NCI-H748 (cell line): ENCODE data around the gene PRDM16.
A peak's percentile ranks its signal among the peaks of the same experiment; 100 is the strongest.
"Not testable (repeated sequence)": the region's sequence is repeated elsewhere in the genome, so short reads cannot be mapped to it uniquely, and the experiment has no call there.

ENCODE experiments used
- DNase-seq: peaks from one replicate; lab custom pipeline; 2025; ENCODE audit not compliant: unreplicated experiment; lab: John Stamatoyannopoulos, UW

The PRDM16 gene

DNA sequence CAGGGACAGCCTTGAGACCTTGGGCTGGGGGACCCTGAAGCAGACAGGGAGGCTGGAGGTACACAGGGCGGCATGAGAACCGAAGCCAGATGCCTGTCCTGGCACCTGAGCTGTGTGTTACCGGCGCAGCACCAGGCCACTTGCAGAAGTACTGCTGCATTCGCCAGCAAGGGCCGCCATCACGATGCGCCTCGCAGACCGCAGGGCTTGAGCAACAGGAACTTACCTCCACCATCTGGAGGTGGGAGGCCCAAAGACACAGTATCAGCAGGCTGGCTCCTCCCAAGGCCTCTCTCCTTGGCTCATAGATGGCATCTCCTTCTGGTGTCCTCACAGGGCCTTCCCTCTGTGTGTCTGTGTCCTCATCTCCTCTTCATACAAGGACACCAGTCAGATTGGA lies 90.1 kb downstream of the PRDM16 start:
- DNase-seq, result no peak

DNA sequence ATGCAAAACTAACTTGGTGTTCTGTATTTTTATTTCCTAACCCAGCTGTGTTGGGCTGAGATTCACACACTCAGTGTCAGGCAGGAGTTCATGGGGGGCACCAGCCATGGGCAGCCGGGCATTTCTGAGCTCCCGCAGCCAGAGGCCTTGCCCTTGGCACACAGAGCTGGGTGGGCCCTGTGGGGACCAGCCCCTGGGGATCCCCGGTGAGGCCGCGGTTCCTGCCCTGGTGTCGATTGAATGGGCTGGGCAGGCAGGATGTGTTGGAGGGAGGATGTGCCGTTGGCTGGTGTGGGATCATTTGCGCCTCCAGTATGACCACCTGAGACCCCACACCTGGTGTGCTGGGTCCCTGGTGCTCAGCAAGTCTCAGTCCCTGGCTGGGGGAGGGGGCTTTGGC lies 91.0 kb downstream of the PRDM16 start:
- no peak for DNase-seq

DNA sequence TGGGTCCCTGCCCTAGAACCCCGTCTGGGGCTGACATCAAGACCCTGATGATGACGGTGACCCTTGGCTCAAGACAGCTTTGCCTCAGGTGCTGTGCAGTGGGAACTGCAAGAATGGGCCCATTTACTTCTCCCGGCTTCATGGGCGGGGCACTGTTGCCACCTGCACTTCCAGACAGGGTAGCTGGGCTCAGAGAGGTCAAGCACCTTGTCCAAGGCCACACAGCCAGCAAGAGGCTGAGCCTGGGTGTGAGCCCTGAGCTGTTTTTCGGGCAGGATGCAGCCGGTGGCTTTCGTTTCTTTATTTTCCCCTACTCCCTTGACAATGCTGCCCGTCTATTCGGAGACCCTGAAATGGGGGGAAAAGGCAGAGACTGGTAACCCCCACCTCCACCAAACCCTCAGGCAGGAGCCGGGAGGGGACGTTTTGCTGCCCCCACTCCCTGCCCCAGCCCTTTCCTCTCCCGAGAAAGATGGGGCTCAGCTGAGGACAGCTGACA lies 91.7 kb downstream of the PRDM16 start:
- DNase-seq, result no peak

DNA sequence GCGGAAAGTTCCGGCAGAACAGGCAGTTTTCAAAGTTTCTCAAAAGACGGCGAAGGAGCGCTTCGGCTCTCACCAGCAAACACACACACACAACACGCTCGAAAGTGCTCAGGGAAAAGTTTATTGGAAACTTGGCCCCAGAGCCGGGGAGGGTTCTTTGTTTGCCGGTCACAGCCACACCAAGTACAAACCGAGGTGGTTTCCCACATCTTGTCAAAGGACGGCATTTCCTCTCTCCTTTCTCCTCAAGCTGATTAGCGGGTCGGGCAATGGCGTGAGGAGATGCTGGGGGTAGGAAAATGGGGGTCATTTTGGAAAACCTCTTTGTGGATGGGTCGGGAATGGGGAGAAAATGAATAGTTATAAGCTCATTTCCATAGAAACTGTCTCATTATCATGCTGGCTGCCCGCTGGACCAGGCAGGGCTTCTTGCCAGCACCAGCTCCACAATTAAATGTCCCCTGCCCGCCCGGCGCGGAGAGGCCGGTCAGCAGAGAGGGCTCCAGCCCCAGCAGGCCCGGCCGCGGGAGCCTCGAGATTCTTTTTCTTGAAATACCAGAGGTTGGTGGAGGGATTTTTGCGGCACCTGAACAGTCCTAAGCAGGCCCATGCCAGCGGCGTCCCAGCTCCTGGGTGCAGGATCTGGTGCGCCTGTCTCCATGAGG lies 92.3 kb downstream of the PRDM16 start:
- no peak for DNase-seq

DNA sequence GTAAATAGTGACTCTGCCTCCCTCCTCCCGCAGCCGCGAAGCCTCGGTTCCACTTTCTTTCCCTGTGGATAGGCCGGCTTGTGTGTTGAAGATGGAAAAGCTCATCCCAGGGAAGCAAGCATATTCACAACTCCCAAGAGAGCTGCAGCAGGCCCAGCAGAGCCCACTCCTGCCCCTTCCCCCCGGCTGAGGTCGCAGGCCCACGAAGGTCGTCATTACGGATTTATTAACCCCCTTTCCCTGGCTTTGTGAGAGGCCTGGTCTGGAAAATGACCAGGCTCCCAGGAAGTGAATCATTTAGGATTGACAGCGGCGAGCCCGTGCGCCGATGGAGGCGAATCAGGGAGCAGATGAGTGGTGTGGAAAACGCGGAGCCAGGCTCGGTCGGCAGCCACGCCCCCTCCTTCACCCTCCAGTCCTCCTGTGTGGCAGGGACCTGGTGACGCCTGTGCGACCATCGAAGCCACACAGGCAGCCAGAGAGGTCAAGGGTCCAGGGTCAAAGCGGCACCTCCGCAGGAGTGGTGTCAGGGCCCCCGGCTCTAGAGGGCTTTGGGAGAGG lies 93.4 kb downstream of the PRDM16 start:
- no peak for DNase-seq

DNA sequence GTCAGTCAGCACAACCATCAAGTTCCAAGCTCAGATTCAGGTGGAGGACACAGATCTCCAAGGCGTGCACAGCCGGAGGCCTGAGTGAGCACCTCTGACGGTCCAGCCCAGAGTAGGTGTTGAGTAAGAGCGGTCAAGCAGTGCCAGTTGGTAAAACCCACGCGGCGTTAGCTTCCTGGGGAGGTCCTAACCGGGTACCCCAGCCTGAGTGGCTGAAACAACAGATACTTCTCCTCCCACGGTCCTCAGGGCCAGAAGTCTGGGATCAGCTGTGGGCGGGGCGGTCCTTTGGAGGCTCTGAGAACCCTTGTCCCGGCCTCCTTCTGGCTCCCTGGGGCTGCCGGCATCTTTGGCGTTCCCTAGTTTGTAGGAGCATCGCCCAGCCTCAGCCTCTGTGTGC lies 94.4 kb downstream of the PRDM16 start:
- DNase-seq, result no peak

DNA sequence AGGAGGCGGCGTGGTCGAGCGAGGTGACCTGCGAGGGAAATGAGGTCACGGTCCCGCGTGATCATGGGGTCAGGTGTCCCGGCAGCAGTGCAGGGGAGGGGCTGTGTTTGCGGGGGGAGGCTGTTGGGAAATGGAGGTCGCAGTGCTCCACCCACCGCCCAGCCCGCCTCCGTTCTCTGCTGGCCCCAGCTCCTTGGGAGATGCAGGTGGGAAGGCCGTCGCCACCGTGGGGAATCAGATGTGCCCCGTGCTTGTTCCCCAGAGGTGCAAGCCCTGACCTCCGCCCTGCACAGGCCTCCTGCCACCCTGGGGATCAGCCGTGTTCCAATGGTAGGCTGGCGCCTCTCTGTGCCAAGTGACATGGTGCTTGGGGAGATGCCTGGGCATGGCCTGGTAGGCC lies 95.7 kb downstream of the PRDM16 start:
- DNase-seq, result no peak

DNA sequence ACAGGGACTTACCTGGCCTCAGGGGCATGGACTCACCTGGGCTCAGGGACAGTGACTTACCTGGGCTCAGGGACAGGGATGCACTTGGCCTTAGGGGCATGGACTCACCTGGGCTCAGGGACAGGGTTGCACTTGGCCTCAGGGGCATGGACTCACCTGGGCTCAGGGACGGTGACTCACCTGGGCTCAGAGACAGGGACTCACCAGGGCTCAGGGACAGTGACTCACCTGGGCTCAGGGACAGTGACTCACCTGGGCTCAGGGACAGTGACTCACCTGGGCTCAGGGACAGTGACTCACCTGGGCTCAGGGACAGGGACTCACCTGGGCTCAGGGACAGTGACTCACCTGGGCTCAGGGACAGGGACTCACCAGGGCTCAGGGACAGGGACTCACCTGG lies 96.2 kb downstream of the PRDM16 start:
- DNase-seq, result not testable (repeated sequence)

DNA sequence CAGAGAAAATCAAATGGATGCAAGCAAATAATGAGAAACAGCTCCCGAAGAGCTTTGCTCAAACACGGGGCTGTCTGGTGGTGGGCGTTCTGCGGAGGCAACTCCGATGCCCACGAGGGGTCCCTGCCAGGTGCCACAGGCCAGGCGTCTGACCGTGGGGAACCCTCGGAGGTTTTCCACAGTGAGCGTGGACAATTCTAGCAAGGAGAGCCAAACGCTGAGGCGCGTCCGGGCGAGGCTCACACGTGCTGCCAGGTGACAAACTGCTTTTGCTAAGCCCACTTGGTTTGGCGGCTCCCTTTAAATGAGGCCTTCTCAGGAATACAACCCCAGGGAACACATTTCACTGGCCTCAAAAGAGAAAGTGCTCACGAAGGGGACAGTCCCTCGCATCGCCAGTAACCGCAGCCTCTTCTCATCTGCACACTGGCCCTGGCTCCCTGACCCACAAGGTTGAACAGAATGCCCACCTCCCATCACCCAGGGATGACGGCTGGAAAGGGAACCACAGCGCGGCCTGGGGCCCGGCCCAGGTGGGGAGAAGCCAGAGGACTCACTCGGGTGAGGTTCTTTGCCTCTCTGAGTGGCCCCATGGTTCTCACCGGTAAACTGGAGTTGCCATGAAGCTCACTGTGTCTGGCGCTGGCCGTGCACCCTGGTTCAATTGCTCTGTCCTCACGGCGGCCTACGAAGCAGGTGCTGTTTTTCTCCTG lies 97.4 kb downstream of the PRDM16 start:
- peak; percentile 8 for DNase-seq

GRCh38 chr1:3167255-3167654 lies 98.3 kb downstream of the PRDM16 start:
- no peak for DNase-seq

GRCh38 chr1:3168678-3169077 lies 99.7 kb downstream of the PRDM16 start:
- DNase-seq, result peak; percentile 24

DNA sequence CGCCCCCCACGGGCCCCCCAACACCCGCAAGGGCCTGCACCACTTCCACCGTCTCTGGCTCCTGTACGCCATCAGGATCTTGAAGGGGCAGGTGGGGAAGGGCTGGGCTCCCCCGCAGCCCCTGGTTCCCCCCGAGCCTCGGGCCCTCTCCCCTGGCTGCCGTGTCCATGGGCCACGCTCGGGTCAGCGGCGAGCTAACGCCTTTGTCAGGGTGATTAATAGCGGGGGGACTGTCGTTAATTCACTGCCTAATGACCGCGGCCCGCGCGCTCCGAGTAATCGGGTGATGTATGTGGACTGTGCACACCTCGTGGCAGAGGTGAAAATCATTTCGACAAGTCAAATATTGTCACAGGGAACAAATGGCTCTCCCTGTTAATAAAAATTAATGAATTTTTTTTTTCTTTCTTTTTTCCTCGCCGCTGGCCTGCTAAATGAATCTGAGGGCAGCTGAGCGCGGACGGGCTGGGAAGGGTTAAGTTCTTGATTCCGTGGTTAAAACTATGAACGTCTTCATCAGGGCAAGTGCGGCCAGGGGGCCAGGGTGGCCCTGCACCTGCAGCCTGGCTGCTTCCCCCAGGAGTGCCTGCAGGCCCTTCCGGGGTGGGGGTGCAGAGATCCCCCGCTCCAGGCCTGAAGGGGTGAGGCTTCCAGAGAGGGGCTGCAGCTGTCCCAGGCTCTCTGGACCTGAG lies 100.8 kb downstream of the PRDM16 start:
- DNase-seq, result no peak

- no peak for DNase-seq
Observed at GRCh38 chr1:3170561-3171453, 101.8 kb downstream of the PRDM16 start.

DNA sequence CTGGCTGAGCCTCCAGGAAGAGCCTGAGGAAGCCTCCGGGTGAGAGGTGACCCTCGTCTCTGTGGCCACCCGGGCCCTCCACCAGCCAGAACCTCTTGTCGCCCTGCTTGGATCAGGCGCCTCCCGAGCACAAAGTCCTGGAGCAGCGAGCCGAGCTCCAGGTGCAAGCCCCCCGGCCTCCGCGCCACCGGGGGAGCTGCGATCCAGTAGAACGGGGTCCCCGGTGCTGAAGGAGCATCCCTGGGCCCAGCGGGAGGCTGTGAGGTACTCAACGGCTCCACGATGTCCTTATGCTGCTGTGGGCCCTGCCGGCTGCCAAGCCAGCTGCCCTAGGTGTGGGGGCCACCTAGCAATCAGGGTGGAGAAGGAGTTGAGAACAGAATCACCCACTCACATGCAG lies 102.8 kb downstream of the PRDM16 start:
- no peak for DNase-seq

DNA sequence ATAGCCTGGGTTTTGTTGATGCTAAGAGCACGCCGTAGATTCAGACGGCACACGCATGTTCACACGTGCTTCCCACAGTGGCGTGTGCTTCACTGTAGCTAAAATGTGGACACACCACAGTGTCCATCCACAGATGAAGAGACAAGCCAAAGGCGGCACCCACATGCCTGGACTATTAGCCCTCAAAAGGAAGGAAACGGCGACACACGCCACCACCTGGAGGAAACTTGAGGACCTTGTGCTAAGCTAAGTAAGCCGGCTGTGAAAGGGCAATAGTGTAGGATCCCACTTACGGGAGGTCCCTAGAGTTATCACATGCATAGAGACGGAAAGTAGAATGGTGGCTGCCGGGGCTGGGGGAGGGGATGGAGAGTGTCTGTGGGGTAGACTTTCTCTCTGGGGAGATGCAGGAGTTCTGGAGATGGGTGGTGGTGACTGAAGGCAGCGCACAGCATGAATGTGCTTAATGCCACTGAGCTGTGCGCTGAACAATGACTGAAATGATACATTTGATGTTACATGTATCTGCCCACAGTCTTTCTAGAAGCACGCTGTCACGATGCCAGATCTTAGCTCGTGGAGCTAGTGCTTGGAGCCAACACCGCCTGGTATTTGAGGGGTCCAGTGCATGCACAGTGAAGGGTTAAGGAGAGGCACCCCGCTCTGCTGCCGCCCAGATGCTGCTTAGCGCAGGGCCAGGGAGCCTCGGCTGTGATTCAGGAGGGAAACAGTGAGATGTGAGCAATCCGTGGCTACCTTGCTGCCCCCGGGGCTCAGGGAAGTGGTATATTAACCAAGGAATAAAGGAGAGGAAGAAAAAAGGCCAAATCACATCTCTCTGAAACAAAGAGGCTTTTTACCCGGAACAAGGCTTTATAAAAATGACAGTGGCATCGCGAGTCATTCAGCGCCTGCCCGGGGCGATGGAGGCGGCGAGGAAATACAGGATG lies 103.7 kb downstream of the PRDM16 start:
- no peak for DNase-seq

GRCh38 chr1:3173381-3173980 lies 104.5 kb downstream of the PRDM16 start:
- DNase-seq, result no peak

GRCh38 chr1:3174487-3175247 lies 105.7 kb downstream of the PRDM16 start:
- DNase-seq, result no peak

DNA sequence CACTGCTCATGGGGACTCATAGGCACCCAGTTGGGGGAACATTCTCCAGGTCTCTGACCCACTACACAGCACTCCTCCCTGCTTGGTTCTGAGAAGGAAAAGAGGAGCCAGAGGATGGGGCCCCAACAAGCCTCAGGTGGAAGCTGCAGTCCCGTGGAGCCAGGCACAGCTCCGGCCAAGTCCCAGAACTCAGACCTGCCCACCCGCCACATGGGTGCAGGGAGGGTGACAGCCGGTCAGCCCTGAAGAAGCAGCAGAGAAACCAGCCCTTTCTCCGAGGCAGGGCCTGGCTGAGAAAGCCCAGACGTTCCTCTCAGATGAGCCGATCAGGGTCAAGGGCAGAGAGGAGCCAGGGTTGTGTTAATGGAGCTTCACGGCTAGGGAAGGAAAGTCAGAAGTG lies 106.5 kb downstream of the PRDM16 start:
- no peak for DNase-seq

GRCh38 chr1:3176028-3176427 lies 107.0 kb downstream of the PRDM16 start:
- no peak for DNase-seq
